HL-60 (cell line): ENCODE data around the gene HMCN2.

Experiments
- CTCF ChIP-seq: IDR thresholded peaks from one replicate; pipeline ENCODE4 v1.5.1; 2011; ENCODE audit warnings: low read length, control low read depth, inconsistent platforms; ENCODE audit not compliant: insufficient read depth
- GABPA ChIP-seq: IDR thresholded peaks from 2 replicates; pipeline ENCODE4 v1.6.1; 2012; ENCODE audit warnings: low read depth
- POLR2AphosphoS5 ChIP-seq: IDR thresholded peaks from 2 replicates; pipeline ENCODE4 v1.6.1; 2012; ENCODE audit warnings: low read depth
- SPI1 ChIP-seq: IDR thresholded peaks from 2 replicates; pipeline ENCODE4 v1.6.1; 2012; ENCODE audit warnings: low read depth, mild to moderate bottlenecking, borderline replicate concordance
- TF ChIP-seq, protein P1 (sequence below): IDR thresholded peaks from 2 replicates; pipeline ENCODE4 v1.6.1; 2012; ENCODE audit warnings: low read depth; ENCODE audit not compliant: insufficient replicate concordance

DNA sequence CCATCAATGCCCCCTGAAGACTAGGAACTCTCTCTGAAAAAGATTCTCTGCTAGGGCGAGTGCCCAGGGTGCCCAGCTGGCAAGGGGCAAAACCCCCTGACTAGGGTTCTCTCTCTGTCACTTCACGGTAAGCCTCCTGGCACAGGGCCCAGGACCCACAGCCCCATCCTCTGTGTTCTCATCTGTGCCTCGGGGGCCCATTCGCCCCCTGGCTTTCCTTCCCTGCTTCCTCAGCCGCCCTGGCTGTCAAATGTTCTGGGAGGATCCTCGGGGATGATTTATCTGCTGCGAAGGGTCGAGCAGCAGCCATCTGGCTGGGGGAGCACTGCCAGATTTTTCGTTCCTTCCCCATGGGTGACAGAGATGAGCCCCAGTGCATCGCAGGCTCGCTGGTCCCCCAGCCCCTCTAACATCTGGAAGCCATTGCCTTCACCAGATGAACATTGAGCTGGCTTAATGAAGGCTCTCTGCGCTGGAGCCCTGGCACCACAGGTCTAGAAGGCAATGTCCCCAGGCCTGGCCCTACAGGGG, 24.2 kb downstream of the HMCN2 start:
- TF ChIP-seq CTCF (no peak), POLR2AphosphoS5 (no peak), GABPA (no peak), SPI1 (no peak)
- TF ChIP-seq, protein P1, sequence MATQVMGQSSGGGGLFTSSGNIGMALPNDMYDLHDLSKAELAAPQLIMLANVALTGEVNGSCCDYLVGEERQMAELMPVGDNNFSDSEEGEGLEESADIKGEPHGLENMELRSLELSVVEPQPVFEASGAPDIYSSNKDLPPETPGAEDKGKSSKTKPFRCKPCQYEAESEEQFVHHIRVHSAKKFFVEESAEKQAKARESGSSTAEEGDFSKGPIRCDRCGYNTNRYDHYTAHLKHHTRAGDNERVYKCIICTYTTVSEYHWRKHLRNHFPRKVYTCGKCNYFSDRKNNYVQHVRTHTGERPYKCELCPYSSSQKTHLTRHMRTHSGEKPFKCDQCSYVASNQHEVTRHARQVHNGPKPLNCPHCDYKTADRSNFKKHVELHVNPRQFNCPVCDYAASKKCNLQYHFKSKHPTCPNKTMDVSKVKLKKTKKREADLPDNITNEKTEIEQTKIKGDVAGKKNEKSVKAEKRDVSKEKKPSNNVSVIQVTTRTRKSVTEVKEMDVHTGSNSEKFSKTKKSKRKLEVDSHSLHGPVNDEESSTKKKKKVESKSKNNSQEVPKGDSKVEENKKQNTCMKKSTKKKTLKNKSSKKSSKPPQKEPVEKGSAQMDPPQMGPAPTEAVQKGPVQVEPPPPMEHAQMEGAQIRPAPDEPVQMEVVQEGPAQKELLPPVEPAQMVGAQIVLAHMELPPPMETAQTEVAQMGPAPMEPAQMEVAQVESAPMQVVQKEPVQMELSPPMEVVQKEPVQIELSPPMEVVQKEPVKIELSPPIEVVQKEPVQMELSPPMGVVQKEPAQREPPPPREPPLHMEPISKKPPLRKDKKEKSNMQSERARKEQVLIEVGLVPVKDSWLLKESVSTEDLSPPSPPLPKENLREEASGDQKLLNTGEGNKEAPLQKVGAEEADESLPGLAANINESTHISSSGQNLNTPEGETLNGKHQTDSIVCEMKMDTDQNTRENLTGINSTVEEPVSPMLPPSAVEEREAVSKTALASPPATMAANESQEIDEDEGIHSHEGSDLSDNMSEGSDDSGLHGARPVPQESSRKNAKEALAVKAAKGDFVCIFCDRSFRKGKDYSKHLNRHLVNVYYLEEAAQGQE, result no peak
